Neural cell (in vitro differentiated cells): ENCODE measurements around the gene IFNA13. TPM values are rescaled to one million over a fixed set of nuclear protein-coding genes. Genes with fewer than 3 reads are reported as not detected.

Experiments used
- H2AFZ ChIP-seq: fragments of 200-600, 300-800 bp; sonication (generic), shearing (Covaris generic); 2 replicates; pipeline ENCODE4 v1.6.0; 2014; ENCODE audit warnings: low read depth, mild to moderate bottlenecking, antibody characterized with exemption, low read length, moderate library complexity
- H3F3A ChIP-seq: fragments of 200-600 bp; shearing (Covaris generic); 2 replicates; pipeline ENCODE4 v1.6.1; 2016; ENCODE audit warnings: mild to moderate bottlenecking, moderate library complexity, mixed read lengths, antibody characterized with exemption, low read length; ENCODE audit not compliant: insufficient read depth, poor library complexity, severe bottlenecking
- H3K27ac ChIP-seq: fragments of 200-600, 300-800 bp; sonication (generic), shearing (Covaris generic); 2 replicates; pipeline ENCODE4 v1.5.1; 2014; ENCODE audit warnings: mild to moderate bottlenecking, low read length, moderate library complexity
- H3K27me3 ChIP-seq: fragments of 300-800, 200-600 bp; sonication (generic), shearing (Covaris generic); 2 replicates; pipeline ENCODE4 v1.6.0; 2014; ENCODE audit warnings: mild to moderate bottlenecking, low read depth, low read length, moderate library complexity; ENCODE audit not compliant: insufficient read depth
- H3K36me3 ChIP-seq: fragments of 300-800, 200-600 bp; sonication (generic), shearing (Covaris generic); 2 replicates; pipeline ENCODE4 v1.5.1; 2014; ENCODE audit warnings: mild to moderate bottlenecking, antibody characterized with exemption, low read length, moderate library complexity; ENCODE audit not compliant: insufficient read depth
- H3K4me2 ChIP-seq: fragments of 300-800, 200-600 bp; sonication (generic), shearing (Covaris generic); 2 replicates; pipeline ENCODE4 v1.6.0; 2014; ENCODE audit warnings: mild to moderate bottlenecking, low read length
- H3K4me3 ChIP-seq: fragments of 300-800, 200-600 bp; sonication (generic), shearing (Covaris generic); 2 replicates; pipeline ENCODE4 v1.5.1; 2014; ENCODE audit warnings: mild to moderate bottlenecking, low read length, moderate library complexity
- H3K79me2 ChIP-seq: fragments of 200-600 bp; shearing (Covaris generic); replicated peaks from 2 replicates; pipeline ENCODE4 v1.6.0; 2014; ENCODE audit warnings: mild to moderate bottlenecking, low read length, moderate library complexity; ENCODE audit not compliant: insufficient read depth
- H3K9ac ChIP-seq: fragments of 300-800, 200-600 bp; sonication (generic), shearing (Covaris generic); 2 replicates; pipeline ENCODE4 v1.6.1; 2016; ENCODE audit warnings: mild to moderate bottlenecking, low read length, mixed read lengths
- H3K9me2 ChIP-seq: fragments of 200-600 bp; shearing (Covaris generic); 2 replicates; pipeline ENCODE4 v1.6.1; 2016; ENCODE audit warnings: mild to moderate bottlenecking, low read length, mixed read lengths; ENCODE audit not compliant: insufficient read depth
- H3K9me3 ChIP-seq: fragments of 200-600, 300-800 bp; sonication (generic), shearing (Covaris generic); 2 replicates; pipeline ENCODE4 v1.6.1; 2016; ENCODE audit warnings: mild to moderate bottlenecking, mixed run types, low read length, moderate library complexity, mixed read lengths
- H4K20me1 ChIP-seq: fragments of 200-600 bp; shearing (Covaris generic); 2 replicates; pipeline ENCODE4 v1.6.1; 2016; ENCODE audit warnings: mild to moderate bottlenecking, mixed run types; ENCODE audit not compliant: insufficient read depth
- CTCF ChIP-seq: fragments of 450-650 bp; IDR thresholded peaks from 2 replicates; pipeline ENCODE4 v1.5.1; 2014; ENCODE audit warnings: antibody characterized with exemption, mild to moderate bottlenecking, moderate library complexity; ENCODE audit not compliant: poor library complexity, severe bottlenecking
- EP300 ChIP-seq: fragments of 450-650 bp; conservative IDR thresholded peaks from 2 replicates; pipeline ENCODE4 v1.6.1; 2014; ENCODE audit warnings: antibody characterized with exemption, mild to moderate bottlenecking, moderate library complexity; ENCODE audit not compliant: poor library complexity, severe bottlenecking
- EZH2 ChIP-seq: fragments of 200-600, 300-800 bp; shearing (Covaris generic), sonication (generic); IDR thresholded peaks from 2 replicates; pipeline ENCODE4 v1.6.1; 2014; ENCODE audit warnings: antibody characterized with exemption, low read length, borderline replicate concordance, mild to moderate bottlenecking; ENCODE audit not compliant: insufficient read depth, poor library complexity, severe bottlenecking
- MXI1 ChIP-seq: fragments of 450-650 bp; conservative IDR thresholded peaks from 2 replicates; pipeline ENCODE4 v1.6.1; 2014; ENCODE audit warnings: antibody characterized with exemption, mild to moderate bottlenecking; ENCODE audit not compliant: poor library complexity, severe bottlenecking
- POLR2AphosphoS5 ChIP-seq: IDR thresholded peaks from 2 replicates; pipeline ENCODE4 v1.6.1; 2012
- RAD21 ChIP-seq: fragments of 450-650 bp; conservative IDR thresholded peaks from 2 replicates; pipeline ENCODE4 v1.6.1; 2014; ENCODE audit warnings: antibody characterized with exemption, mild to moderate bottlenecking, moderate library complexity
- REST ChIP-seq: IDR thresholded peaks from 2 replicates; pipeline ENCODE4 v1.6.1; 2012; ENCODE audit warnings: borderline replicate concordance
- SMC3 ChIP-seq: fragments of 450-650 bp; conservative IDR thresholded peaks from 2 replicates; pipeline ENCODE4 v1.6.1; 2014; ENCODE audit warnings: antibody characterized with exemption, mild to moderate bottlenecking, moderate library complexity; ENCODE audit not compliant: poor library complexity
- TAF1 ChIP-seq: IDR thresholded peaks from 2 replicates; pipeline ENCODE4 v1.6.1; 2012; ENCODE audit warnings: low read depth
- polyA plus RNA-seq: library from polyadenylated mRNA; depleted of rRNA; stranded (reverse); fragments of >200 nt; gene quantifications from 2 replicates; pipeline ENCODE4 v1.2.3, GENCODE V29; 2014

Gene IFNA13
- polyA plus RNA-seq, 1 donor from 2014 or later: not detected

GRCh38 chr9:21413151-21413550 is 45.3 kb upstream of the IFNA13 start:
- Histone ChIP-seq H3F3A (no peaks in the 10 kb centered on the region), H3K79me2 (no peaks in the 10 kb centered on the region), H3K36me3 (no peaks in the 10 kb centered on the region), H3K9me3 (no peaks in the 10 kb centered on the region), H3K9ac (no peak overlapping the region), H2AFZ (no peak overlapping the region), H3K27ac (no peak overlapping the region), H3K4me2 (no peak overlapping the region), H3K27me3 (no peaks in the 10 kb centered on the region), H3K4me3 (no peak overlapping the region), H4K20me1 (no peaks in the 10 kb centered on the region), H3K9me2 (no peaks in the 10 kb centered on the region)
- TF ChIP-seq POLR2AphosphoS5 (no peak), SMC3 (no peak), MXI1 (no peak), TAF1 (no peak), EP300 (no peak), REST (no peak), RAD21 (no peak), EZH2 (no peak), CTCF (no peak)

GRCh38 chr9:21412107-21412506 is 44.2 kb upstream of the IFNA13 start:
- Histone ChIP-seq H3K79me2 (no peaks in the 10 kb centered on the region), H3K36me3 (no peaks in the 10 kb centered on the region), H3K9me3 (no peaks in the 10 kb centered on the region), H3K4me2 (no peak overlapping the region), H3K9ac (no peak overlapping the region), H3K4me3 (no peak overlapping the region), H3K9me2 (no peaks in the 10 kb centered on the region), H4K20me1 (no peaks in the 10 kb centered on the region), H3K27ac (no peak overlapping the region), H3K27me3 (no peaks in the 10 kb centered on the region), H3F3A (no peaks in the 10 kb centered on the region), H2AFZ (no peak overlapping the region)
- TF ChIP-seq SMC3: no peak
- TF ChIP-seq RAD21: no peak
- TF ChIP-seq POLR2AphosphoS5: no peak
- TF ChIP-seq EP300: no peak
- no peak for TF ChIP-seq TAF1
- TF ChIP-seq CTCF: no peak
- TF ChIP-seq REST: no peak
- TF ChIP-seq MXI1: no peak
- TF ChIP-seq EZH2: no peak
